ENCODE measurements around the gene SPDYE4.
A peak's percentile ranks its signal among the peaks of the same experiment; 100 is the strongest.

Gene SPDYE4

DNA sequence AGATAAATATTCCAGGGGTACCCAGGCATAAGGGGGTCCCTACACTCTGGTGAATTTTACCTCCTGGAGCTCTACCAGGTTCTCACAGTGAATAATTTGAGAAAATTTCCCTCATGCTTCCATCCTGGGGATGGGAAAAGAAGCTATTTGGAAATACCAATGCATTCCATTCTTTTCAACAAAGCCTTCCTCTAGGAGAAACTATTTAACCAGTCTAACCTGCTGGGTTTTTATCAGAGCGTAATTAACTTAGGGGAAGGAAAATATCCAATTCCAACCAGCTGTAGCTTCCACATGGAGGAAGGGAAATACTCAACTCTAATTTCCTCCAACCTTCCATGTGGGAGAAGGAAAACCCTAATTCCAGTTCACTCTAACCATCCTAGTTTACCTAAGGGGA is 23.8 kb upstream of the SPDYE4 start:
- DNase-seq: no peak

DNA sequence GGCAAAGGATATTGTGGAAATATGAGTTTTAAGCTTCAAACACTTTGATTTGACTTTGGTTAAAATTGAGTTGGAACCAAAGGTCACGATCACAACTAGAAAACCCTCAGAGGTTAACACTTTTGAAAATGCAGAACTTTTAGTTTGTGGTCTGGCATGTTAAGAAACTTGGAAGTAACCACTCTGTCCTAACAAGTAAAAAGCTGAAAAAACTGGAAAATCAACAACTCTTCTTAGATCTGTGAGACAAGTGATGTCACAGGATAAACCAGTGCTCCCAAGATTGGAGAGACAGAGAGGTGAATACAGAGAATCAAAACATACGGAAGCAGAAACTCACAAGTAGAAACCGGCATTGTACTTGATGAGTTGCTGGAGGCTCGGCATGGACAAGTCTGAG is 23.4 kb upstream of the SPDYE4 start:
- no peak for DNase-seq

DNA sequence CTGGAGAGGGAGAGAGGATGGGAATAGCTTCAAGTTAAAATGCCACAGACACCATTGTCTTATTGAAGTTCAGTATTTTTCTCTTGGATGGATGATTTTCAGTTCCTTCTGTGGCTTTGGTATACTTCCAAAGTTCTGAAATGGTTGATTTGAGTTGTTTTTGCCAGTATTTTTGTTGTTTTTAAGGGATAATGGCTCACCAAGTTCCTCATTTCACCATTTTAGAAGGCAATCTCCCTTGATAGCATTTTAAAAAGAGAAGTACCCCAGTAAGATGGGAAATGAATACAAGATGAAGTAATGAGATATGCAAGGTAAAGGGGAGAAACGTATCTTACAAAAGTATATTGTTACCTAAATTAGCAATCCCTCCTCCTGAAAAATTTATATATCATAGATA is 18.5 kb upstream of the SPDYE4 start:
- DNase-seq: no peak

DNA sequence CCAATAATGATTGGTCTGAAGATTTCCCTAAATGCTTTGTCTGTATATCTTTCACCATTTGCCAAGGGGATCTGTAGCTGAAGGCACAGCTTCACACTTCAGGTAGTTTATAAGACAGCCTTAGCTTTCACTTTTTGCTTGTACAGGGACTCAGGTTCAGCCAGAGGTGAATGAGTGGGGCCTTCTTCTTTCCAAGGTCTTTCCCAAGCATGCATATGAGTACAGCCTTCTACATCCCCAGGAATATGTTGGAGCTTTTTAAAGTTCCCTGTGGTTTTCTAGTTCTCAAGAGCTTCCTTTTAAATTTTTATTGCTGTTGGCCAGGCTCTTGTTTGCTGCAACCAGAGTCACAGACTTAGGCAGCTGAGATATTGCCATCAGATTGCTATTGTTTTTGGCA is 17.9 kb upstream of the SPDYE4 start:
- DNase-seq: no peak

DNA sequence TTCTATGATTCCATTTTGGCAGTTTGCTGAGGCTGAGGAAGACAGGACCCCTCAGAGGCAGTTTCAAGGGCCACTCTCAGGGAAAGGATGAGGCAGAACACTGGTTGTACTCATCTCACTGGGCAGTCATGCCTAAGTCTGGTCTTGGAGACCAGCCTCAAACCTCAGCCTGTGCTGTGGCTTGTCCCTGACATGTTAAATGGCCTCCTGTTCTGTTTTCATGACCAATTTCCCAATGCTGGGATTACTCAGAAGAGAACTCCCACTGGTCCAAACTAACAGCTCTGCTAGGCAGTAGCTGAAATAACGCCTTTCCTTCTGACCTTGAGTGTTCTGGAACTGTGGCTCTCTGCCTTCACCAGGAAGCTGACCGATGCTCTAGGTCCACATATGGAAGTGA is 8.4 kb upstream of the SPDYE4 start:
- DNase-seq: no peak

DNA sequence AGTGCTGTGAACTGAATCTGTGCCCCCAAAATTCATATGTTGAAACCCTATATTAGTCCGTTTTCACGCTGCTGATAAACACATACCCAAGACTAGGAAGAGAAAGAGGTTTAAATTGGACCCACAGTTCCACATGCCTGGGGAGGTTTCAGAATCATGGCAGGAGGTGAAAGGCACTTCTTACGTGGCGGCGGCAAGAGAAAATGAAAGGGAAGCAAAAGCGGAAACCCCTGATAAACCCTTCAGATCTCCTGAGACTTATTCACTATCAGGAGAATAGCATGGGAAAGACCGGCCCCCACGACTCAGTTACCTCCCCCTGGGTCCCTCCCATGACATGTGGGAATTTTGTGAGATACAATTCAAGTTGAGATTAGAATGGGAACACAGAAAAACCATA is 3.7 kb upstream of the SPDYE4 start:
- no peak for DNase-seq

DNA sequence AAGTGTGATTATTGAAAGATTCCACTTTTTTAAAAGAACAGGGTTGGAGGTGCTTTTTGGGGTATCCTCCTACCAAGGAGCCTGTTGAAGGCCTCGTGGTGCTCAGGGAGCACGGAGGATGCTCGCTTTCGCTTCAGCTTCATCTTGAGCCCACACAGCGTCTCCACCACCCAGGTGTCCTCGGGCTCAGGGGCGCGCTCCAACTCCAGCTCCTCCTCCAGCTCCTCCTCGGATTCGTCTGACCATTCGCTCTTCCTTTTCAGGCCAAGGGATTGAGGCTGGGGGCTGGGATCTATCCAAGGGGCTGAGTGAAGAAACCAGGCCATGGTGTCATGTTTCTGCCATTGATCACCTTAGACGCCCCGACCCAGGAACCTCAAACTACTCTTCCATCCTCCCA is 1.2 kb downstream of the SPDYE4 start:
- DNase-seq: no peak

DNA sequence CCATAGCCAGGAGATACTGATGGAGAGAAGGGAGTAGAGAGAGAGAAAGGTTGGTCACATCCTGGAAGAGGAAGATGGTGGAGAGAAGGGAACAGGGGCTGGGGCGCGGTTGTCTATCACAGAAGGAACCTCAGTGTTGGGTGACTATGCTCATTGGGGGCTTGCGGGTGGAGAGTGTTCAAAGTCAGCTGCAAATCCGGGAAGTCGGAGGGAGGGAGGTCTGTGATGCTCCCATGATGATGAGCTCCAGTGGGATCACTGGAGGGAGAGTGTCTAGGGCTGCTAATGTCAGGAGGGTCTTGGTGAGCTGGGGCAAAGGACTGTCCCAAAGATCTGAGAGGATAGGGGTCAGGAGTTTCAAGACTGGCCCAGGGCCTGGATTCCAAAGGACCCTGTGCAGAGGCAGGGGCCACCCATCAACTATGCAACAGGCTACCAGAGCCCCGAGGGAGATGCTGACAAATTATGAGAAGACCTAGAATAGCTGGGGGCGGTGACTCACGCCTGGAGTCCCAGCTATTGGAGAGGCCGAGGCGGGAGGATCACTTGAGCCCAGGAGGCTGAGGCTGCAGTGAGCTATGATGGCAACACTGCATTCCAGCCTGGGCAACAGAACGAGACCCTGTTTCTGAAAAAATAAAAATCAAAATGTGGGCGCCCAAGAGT is 2.6 kb downstream of the SPDYE4 start:
- DNase-seq: no peak

DNA sequence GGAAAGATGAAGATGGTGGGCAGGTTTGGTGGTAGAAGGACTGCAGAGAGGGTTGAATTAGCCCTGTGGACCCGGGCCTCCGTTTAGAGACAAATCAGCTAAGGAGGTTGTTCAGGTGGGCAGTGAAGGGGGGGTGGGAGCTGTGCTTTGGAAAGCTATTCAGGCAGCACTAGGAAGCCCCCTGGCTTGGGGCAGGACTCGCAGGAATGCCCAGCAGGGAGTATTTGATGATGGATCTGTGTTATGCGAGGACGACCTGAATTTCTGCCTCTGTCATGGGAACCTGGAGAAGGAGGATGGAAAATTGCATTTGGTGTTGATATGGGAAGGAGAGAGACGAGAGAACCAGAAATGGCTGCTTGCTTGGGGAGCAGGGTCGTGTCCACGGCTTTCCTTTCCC is 3.5 kb downstream of the SPDYE4 start:
- DNase-seq: no peak

DNA sequence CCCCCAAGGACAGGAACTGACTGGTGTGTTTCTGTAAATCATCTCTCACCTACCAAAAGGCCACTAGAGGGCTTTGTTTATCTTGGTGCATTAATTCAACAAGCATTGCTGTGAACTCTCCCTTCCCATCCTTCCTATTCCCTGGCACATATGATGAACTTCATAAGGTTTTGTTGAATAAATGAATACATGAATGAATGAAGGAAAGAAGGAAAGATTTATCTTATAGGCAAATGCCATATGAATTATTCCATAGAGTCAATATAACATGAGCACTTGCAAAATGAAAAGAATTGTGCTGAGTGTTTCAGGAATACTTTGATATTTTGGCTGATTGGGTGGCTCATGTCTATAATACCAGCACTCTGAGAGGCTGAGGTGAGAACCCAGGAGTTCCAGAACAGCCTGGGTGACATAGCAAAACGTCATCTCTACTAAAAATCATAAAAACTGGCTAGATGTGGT is 4.3 kb downstream of the SPDYE4 start:
- DNase-seq: peak; percentile 40

DNA sequence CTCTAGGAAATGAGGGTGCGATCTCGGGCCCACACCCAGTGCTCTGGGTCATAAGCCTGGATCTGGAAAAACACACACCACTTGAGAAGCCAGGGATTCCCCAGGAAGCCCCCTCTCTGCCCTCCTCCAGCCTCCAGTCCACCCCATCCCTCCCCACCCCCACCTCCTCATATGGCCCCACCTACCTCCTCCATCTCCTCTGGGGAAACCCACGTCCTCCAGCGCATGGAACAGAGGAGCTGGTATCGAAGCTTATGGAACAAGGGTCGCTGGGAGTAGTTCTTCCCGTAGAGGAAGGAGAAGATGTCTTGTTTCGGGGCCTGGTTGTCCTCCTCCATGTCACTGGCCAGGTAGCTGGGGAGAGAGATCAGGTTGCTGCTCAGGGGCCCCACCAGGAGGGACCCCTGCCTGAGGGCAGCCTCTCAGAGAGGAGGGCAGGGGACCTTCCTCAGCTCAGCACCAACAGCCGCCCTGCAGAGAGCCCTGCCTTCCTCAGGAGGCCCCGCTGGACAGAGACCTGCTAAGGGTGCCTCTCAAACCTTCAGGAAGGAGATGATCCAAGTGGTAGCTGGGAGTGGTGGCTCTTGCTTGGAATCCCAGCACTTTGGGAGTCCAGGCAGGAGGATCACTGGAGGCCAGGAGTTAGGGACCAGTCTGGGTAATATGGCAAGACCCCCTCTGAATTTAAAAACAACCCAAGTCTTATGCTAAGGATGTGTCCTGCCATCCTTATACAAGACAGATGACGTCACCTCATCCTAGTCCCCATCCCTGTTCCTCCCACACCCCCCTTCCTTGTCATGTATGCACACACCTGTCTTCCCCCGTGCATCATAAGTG is 5.0 kb downstream of the SPDYE4 start:
- DNase-seq: no peak

DNA sequence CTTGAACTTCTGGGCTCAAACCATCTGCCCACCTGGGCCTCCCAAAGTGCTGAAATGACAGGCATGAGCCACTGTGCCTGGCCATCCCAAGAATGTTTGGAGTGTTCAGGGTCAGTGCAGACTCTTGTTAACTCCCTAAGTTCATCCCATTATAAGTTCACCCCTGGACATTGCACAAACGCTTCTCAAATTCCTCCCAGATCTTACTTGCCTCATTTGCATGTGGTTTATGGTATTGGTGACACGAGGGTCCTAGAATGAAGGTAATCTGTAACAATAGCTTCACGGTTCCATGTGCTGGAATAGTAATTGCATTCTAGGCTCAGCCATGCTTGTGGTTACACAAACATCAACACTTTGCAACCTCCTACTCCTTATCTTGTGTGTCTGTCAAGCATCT is 8.7 kb downstream of the SPDYE4 start:
- DNase-seq: peak; percentile 25

DNA sequence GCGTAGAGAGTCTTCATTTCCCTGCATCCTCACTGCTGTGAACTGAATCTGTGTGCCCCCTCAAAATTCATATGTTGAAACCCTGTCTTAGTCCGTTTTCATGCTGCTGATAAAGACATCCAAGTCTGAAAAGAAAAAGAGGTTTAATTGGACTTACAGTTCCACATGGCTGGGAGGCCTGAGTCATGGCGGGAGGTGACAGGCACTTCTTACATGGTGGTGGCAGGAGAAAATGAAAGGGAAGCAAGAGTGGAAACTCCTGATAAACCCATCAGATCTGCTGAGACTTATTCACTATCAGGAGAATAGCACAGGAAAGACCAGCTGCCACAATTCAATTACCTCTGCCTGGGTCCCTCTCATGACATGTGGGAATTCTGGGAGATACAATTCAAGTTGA is 10.6 kb downstream of the SPDYE4 start:
- no peak for DNase-seq

DNA sequence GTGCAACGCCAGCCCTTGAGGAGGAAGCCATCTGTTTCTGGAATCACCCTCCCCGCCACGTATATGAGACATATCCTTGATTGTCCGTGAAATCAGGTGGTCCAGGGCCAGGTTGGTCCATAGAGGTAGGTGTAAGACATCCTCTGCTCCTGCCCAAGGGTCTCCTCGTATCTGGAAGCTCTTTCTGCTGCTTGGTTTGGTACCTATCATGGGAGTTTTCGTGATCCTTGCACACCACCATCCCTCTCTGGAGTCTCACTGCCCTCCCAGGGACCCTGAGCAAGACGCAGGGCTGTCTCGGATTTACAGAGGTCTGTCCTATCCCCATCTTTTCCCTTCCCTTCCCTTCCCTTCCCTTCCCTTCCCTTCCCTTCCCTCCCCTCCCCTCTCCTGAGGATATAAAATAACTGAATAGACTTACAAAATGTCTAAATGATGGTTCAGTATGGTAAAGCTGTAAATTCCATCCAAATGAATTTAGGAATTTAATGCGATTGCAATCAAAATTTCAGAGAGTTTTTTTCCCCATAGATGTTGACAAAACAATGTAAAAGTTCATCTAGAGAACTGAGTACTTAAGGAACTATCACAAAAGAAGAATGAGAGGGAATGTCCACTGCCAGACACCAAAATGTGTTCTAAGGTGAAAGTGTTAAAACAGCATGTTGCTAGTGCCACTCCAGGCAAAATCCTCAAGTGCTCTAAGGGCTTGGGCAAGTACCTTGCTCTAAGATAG is 11.7 kb downstream of the SPDYE4 start:
- DNase-seq: no peak

DNA sequence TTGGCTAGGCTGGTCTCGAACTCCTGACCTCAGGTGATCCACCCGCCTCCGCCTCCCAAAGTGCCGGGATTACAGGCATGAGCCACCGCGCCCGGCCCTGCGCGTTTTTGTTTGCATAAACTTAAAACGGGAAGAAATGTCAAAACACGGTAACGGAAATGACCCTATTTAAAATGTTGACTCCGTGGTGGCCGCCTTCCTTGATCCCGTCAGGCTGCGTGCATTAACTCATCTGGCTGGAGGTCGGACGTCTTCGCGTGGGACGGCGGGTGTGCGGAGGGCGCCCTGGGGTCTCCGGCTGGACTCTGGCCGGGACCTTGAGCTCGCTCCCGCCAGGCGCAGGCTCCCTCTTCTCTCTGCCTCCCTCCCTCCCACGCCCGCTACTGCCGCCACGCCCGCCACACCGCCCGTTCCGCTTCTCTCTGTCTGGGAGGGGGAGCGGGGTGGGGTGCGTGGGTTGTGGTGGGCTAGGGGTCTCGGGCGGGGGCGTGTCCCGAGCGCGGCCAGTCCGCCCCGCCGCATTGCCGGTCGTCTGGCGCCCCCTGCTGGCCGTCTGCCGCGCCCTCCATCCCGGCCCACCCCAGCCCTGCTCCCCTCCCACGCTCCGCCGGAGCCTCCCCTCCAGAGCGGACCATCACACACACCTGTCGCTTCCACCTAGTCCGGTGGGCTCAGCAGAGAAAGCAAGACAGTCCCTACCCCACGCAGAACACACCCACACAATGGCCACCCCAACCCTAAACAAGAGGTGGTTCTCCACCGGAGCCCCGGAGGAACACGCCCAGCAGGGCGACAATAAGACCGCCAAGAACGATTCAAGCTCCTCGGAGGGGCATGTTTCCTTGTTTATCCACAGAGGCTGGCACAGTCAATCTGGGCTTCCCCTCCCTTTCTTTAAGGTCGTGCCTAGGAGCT is 12.5 kb downstream of the SPDYE4 start:
- DNase-seq: no peak

DNA sequence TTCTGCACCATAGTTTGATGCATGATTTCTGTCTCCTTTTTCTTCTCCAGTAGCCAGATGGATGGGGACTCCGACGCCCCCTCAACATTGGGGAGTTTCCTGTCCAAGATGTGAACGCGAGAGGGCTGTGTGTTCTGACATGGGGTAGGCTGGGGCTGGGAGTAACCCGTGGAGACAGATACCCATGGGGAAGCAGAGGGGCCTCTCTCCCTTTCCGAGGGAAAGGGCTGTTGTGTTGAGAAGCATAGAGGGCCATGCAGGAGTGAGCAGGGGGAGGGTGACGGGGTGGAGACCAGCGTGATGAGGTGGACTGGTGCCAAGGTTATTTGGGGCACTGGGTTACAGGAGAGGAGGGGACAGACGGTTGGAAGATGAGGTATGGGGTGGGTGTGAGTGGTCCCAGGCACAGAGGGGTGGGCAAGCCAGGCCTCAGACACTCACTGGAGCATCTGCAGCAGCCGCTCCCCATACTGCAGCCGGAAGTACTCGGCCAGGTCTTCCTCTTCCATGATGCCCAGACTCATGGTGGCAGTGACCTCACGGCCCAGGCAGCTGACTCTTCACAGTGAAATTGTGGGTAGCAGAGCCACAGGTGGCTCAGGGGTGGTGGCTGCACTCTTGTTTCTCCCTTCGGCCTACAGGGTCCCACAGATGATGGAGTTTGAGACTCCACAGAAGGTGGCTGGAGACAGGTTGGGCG is 14.1 kb downstream of the SPDYE4 start:
- no peak for DNase-seq

DNA sequence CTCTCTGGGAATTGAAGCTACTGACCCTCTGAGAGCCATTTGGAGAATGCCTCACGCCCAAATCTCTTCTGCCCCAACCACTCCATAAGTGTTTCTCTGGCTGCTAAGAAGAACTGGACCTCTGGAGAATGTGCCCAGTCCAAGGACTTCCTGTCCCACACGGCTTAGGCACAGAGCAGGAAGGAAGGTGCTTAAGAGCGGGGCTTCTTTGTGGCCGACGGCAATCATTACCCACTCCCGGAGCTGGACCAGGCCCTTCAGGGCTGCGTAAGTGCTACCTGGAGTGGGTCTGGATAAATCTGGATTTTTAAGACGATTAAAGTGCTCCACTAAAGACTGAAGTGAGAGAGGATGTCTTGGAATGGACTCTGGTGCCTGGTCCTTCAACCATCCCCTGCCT is 15.5 kb downstream of the SPDYE4 start:
- no peak for DNase-seq

DNA sequence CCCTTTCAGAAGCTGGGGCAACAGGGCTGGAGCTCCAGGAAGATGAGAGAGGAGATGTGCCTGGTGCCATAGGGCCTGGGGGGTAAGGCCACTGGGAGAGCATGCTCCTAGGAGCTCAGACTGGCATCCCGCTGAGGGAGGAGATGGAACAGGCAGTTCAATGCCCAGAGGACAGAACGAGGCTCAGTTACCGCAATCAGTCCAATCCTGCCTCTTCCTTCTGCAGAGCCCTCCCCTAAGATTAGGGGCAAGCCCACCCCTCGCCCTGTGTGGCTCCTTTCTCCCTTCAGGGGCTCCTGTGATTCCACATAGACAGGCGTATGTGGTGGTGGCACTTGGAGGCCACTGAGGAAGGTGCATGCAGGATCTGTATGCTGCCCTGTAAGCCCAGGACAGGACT is 16.1 kb downstream of the SPDYE4 start:
- no peak for DNase-seq

DNA sequence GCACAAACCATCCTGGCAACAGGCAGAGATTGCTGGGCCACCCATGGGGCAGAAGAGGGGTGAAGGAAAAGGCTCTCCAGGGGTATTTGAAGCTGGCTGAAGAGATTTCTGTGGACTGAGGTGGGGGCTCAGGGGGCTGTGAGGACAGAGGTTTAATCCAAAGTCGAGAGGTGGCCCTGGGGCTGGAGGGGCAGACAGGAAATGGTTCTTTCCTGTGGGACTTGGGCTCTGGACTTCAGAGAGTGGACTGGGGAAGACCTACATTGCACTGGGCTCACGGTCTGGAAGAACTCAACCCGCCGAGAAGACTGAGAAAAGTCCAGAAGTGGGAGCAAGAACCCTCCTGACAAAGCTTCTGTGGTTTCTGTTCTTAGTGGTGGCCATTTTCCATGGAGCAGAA is 16.6 kb downstream of the SPDYE4 start:
- no peak for DNase-seq

DNA sequence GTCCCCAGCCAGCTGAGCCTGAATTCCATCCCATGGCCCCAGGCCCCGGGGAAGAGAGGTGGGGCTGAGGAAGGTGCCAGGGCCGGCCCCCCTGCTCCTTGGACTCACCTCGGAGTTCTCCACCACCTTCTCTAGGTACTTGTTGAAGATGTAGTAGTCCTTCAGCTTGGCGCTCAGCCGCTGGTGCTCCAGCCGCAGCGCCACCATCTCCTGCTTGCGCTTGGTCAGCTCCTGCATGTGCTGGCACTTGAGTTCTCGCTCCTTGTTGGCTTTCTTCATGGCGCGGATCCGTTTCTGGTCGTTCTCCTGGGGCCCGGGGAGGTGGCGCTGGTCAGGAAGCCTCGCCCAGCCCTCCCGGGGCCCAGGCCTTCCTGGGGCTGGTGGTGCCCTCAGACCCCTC is 17.0 kb downstream of the SPDYE4 start:
- no peak for DNase-seq

DNA sequence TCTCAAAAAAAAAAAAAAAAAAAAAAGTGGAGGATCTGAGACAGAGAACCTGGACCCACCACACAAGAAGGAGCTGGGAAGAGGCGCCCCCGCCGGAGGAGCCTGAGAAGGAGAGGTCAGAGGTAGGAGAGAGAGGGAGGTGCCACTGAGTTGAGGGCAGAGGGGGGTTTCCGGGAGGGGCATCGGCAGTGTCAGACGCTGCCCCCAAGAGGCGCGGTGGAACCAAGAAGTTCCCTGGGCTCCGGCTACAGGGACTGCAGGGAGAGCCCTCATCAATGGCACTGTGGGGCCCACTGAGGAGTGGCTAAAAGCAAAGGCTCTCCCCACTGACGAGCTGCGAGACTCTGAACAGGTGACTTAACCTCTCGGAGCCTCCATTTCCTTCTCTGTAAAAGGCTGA is 17.9 kb downstream of the SPDYE4 start:
- no peak for DNase-seq

DNA sequence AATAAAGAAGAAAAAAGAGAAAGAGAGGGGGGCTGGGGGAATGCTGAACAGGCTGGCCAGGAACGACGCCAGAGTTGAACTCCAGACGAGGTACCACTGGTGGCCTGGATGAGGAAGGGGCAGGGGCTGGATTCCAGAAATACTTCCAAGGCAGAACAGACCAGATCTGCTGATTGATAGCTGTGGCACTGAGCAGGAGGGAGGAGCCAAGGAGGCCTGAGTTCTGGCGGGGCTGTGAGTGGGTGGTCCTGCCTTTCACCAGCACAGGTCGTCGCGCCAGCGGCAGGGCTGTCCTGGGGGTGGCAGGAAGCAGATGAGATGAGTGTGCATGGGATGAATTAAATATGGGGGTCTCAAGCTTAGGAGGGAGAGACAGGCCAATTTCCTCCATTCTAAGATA is 19.2 kb downstream of the SPDYE4 start:
- no peak for DNase-seq

Measured in kidney glomerular epithelial cell (primary cell).